Stimulated activated CD4-positive, alpha-beta T cell treated with anti-CD3 and anti-CD28 coated beads, Interleukin-12 subunit alpha, Interleukin-12 subunit beta, amount 100 ng/mL, for 24 hours (primary cell): ENCODE measurements around the gene HTR7.
"Not testable (repeated sequence)": the region's sequence is repeated elsewhere in the genome, so short reads cannot be mapped to it uniquely, and the experiment has no call there.

Experiments
- DNase-seq, 2 experiments: peaks; one replicate each; pipeline ENCODE4 v3.0.0-alpha.2; 2020; ENCODE audit warnings: low read depth in 2 of 2

Gene HTR7

DNA sequence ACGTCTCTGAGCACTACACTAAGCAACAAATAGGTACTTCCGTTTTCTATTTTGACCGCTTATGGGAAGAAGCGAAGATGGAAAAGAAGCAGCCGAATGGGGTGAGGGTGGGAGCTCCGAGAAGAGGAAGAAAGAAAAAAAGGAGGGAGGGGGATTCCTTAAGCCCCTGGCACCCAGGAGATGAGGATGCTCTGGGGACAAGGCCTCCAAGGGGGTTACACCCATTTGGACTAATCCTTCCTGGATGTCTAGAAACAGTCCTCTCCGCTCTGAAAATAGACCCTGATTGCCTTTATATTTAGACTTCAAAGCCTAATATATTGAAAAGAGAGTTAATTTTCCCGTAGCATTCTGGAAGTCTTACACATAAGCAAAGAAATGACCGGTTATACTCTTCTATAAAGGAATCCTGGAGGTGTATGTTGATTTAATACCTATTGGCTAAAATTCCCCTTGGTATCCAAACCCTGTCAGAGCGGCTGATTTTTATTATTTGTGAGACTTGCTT lies 676 bp upstream of the HTR7 start:
- no peak for DNase-seq

GRCh38 chr10:90856964-90857634 lies 740 bp downstream of the HTR7 start:
- DNase-seq = no peak

- no peak for DNase-seq
Observed at GRCh38 chr10:90856261-90856660, 1.6 kb downstream of the HTR7 start.

DNA sequence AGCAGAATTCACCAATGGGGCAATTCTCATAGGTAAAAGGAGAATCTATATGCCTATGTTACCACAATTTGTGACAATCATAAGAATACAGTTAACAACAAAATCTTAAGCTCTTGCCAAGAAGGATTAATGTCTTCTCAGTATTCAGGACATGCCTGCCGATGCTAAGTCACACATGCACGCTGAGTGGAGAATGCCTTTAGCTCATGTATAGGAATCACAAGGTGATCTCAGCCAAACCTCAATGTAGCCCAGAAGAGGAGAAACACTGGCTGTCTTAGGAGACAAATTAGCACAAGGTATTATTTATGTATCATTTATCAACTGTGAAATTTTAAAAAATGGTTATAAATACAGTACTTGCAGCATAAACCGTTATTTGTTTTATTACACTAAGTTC lies 2.7 kb downstream of the HTR7 start:
- DNase-seq = no peak

- DNase-seq = no peak
Observed at GRCh38 chr10:90849956-90850749, 7.7 kb downstream of the HTR7 start.

- DNase-seq = no peak
Observed at GRCh38 chr10:90847436-90847835, 10.4 kb downstream of the HTR7 start.

DNA sequence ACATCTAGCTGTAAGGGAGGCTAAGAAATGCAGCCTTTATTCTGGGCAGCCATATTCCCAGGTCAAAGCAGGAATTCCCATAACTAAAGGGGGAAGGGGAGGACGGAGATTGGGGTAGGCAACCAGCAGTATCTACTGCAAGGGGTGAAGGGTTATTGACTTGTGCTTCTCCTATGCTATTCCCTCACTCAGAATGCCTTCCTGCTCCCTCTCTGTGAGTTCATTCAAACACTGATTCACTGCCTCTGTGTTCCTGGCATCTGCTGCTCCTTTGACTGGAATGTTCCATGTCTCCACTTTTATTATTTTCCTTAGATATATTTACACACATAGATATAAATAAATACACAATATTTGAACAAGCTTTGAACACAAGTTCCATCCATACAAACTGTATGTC lies 11.1 kb downstream of the HTR7 start:
- DNase-seq = no peak

DNA sequence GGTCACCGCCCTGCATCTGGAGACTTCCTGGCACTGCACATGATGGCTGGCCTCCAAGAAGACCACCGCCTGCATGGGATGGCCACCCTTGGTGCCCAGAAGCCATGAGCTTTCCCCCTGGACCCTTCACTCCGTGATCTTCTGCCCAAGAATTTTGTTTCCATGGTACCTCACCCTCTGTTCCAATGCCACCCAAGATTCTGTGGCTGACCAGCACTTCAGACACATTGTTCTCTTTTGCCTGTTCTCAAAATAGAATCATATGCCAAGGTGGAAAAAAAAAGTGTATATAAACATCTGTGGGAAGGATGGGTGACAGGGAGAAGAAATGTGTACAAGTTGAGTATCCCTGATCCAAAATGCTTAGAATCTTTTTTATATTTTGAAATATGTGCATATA lies 12.1 kb downstream of the HTR7 start:
- no peak for DNase-seq

- DNase-seq = no peak
Observed at GRCh38 chr10:90842725-90843124, 15.1 kb downstream of the HTR7 start.

GRCh38 chr10:90837486-90837885 lies 20.4 kb downstream of the HTR7 start:
- no peak for DNase-seq

GRCh38 chr10:90834326-90834725 lies 23.5 kb downstream of the HTR7 start:
- no peak for DNase-seq

GRCh38 chr10:90832111-90832510 lies 25.7 kb downstream of the HTR7 start:
- no peak for DNase-seq

DNA sequence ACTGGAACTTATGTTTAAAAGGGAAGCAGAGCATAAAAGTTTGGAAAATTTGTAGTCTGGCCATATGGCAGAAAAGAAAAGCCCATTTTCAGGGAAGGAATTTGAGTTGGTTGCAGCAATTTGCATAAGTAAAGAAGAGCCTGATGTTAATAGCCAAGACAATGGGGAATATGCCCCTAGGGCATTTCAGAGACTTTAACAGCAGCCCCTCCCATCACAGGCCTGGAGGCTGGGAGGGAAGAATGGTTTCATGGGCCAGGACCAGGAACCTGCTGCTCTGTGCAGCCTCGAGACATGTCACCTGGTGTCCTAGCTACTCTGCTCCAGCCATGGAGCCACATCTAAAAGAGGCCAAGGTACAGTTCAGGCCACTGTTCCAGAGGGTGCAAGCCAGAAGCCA lies 35.3 kb downstream of the HTR7 start:
- no peak for DNase-seq

DNA sequence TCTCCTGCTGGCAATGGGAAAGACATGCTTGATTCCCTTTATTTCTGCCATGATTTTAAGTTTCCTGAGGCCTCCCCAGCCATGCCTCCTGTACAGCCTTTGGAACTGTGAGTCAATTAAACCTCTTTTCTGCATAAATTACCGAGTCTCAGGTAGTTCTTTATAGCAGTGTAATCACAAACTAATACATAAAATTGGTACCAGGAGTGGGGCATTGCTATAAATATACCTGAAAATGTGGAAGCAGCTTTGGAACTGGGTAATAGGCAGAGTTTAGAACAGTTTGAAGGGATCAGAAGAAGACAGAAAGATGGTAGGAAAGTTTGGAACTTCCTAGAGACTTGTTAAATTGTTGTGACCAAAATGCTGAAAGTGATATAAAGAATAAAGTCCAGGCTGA lies 36.0 kb downstream of the HTR7 start:
- DNase-seq = not testable (repeated sequence)

- no peak for DNase-seq
Observed at GRCh38 chr10:90819911-90820310, 37.9 kb downstream of the HTR7 start.

GRCh38 chr10:90818736-90819135 lies 39.1 kb downstream of the HTR7 start:
- no peak for DNase-seq

DNA sequence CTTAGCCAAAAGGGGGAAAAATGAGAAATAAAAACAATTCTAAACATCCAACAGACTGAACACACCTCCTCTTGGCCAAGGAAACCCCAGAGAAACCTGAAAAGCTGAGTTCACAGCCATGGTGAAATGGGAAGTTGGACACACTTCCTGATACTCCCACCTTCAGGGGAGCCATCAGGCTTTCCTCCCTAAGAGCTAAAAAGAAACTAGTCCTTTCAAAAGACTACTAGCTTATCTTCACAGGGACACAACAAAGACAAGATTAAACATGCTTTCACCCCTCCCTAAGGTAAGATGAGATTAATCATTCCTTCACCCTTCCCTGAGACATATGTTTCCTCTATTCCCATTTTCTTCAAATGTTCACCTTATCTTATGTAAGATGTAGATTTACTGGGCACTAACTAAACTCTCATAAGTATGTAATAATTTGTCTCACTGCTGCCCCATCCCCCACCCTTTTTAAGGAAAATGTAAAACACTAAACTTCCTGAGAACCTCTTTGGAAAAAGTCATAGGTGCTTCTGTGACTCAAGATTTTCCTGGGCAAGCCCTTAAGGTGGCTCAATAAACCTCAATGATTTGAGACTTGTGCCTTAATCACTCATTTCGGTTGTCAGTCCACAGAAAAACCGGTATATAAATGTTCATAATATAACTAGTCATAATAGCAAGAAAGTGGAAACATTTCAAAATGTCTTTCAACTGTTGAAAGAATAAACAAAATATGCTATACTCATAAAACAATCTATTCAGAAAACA lies 40.5 kb downstream of the HTR7 start:
- DNase-seq = no peak

- no peak for DNase-seq
Observed at GRCh38 chr10:90816466-90816865, 41.4 kb downstream of the HTR7 start.

GRCh38 chr10:90813594-90814365 lies 44.1 kb downstream of the HTR7 start:
- no peak for DNase-seq

DNA sequence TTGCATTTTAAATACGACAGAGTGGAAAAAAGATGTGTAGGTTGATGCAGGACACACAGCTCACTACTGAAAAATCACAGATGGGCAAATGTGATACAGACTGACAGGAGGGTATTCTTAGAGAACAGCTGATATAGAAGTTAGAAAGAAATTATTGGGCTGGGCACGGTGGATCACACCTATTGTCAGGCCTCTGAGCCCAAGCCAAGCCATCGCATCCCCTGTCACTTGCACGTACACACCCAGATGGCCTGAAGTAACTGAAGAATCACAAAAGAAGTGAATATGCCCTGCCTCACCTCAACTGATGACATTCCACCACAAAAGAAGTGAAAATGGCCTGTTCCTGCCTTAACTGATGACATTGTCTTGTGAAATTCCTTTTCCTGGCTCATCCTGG lies 50.7 kb downstream of the HTR7 start:
- DNase-seq = not testable (repeated sequence)

- DNase-seq = no peak
Observed at GRCh38 chr10:90806677-90807076, 51.2 kb downstream of the HTR7 start.

GRCh38 chr10:90805206-90805605 lies 52.6 kb downstream of the HTR7 start:
- DNase-seq = no peak
